Measurements from ENCODE around the gene SCO1.

DNA sequence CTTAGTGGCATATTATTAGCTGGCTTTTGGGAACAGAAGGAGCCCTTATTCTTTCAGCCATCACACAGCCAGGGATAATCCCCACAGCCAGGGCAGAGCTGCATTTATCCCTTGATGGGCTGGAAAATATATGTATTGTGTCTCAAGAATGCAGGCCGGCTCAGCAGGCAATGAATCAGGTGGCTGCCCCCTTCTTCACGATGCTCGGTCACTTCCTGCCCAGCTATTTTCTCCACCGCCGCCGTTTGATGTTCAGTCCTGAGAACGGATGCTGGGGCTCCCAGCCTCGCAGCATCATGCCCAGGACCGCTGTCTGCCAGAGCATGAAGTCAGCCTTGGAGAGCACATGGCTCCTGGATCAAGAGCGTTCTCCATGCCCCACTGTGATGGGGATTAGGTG, 35.9 kb downstream of the SCO1 start:
- TF ChIP-seq, protein P1, sequence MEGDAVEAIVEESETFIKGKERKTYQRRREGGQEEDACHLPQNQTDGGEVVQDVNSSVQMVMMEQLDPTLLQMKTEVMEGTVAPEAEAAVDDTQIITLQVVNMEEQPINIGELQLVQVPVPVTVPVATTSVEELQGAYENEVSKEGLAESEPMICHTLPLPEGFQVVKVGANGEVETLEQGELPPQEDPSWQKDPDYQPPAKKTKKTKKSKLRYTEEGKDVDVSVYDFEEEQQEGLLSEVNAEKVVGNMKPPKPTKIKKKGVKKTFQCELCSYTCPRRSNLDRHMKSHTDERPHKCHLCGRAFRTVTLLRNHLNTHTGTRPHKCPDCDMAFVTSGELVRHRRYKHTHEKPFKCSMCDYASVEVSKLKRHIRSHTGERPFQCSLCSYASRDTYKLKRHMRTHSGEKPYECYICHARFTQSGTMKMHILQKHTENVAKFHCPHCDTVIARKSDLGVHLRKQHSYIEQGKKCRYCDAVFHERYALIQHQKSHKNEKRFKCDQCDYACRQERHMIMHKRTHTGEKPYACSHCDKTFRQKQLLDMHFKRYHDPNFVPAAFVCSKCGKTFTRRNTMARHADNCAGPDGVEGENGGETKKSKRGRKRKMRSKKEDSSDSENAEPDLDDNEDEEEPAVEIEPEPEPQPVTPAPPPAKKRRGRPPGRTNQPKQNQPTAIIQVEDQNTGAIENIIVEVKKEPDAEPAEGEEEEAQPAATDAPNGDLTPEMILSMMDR (IDR thresholded peaks at IDR 0.05), result no peak
- TF ChIP-seq POLR2A (IDR thresholded peaks at IDR 0.05), result no peak
